ENCODE data around the gene ZNF585A. TPM values are rescaled to one million over a fixed set of nuclear protein-coding genes. Genes with fewer than 3 reads are reported as not detected.
"Not testable (repeated sequence)": the region's sequence is repeated elsewhere in the genome, so short reads cannot be mapped to it uniquely, and the experiment has no call there.

Gene ZNF585A
- total RNA-seq, 4 donors from 2014 or later, result 4.1 to 27.5 (median 6.7) TPM

DNA sequence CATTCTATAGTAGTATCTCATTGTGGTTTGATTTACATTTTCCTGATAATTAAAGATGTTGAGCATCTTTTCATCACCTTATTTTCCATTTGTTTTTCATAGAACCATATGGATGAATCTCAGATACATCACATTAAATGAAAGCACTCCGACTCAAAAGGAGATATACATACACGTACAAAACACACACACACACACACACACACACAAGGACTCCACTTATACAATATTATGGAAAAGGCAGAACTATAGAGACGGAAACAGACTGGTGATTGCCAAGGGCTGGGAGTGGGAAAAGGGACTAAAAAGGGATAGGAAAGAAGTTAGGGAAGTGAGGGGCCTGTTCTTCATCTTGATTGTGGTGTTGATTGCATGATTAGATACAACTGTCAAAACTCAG lies 24.3 kb downstream of the ZNF585A start:
- TF ChIP-seq POLR2A (IDR thresholded peaks at IDR 0.05), result no peak
- TF ChIP-seq, protein P1, sequence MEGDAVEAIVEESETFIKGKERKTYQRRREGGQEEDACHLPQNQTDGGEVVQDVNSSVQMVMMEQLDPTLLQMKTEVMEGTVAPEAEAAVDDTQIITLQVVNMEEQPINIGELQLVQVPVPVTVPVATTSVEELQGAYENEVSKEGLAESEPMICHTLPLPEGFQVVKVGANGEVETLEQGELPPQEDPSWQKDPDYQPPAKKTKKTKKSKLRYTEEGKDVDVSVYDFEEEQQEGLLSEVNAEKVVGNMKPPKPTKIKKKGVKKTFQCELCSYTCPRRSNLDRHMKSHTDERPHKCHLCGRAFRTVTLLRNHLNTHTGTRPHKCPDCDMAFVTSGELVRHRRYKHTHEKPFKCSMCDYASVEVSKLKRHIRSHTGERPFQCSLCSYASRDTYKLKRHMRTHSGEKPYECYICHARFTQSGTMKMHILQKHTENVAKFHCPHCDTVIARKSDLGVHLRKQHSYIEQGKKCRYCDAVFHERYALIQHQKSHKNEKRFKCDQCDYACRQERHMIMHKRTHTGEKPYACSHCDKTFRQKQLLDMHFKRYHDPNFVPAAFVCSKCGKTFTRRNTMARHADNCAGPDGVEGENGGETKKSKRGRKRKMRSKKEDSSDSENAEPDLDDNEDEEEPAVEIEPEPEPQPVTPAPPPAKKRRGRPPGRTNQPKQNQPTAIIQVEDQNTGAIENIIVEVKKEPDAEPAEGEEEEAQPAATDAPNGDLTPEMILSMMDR (IDR thresholded peaks at IDR 0.05), result no peak
- no peaks in the 10 kb centered on the region for H3K27me3 ChIP-seq
- no peak overlapping the region for H3K27ac ChIP-seq
- DNase-seq, result no peak
- no peak overlapping the region for H3K4me3 ChIP-seq
- peaks cover 0 to 88% (median 23%) of the 10 kb centered on the region in 4 donors for H3K9me3 ChIP-seq
- H3K36me3 ChIP-seq, result peaks cover 0 to 15% (median 0%) of the 10 kb centered on the region in 3 donors
- H3K4me1 ChIP-seq, result no peaks in the 10 kb centered on the region

DNA sequence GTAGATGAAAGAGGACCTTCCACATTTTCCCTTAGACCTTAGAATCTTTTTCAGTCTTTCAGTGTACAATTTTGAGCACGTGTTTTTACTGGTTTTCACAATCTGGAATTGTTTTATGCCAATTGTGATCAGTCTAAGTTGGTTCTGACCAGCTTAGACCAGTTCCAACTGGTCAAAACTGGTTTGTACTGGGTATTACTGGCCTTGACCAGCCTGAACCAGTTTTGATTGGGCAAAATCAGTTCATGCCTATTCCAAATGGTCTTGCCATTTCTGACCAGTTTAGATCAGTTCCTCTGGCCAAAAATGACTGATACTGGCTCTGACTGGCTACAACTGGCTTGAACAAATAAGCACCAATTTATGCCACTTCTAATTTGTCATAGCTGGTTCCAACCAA lies 36.4 kb downstream of the ZNF585A start:
- no peaks in the 10 kb centered on the region for H3K27me3 ChIP-seq
- no peaks in the 10 kb centered on the region for H3K4me1 ChIP-seq
- TF ChIP-seq, protein P1 (IDR thresholded peaks at IDR 0.05), result no peak
- no peak for TF ChIP-seq POLR2A (IDR thresholded peaks at IDR 0.05)
- no peak for DNase-seq
- H3K9me3 ChIP-seq, result peaks cover 0 to 87% (median 34%) of the 10 kb centered on the region in 4 donors
- H3K4me3 ChIP-seq, result no peak overlapping the region
- no peaks in the 10 kb centered on the region for H3K36me3 ChIP-seq
- no peak overlapping the region for H3K27ac ChIP-seq

DNA sequence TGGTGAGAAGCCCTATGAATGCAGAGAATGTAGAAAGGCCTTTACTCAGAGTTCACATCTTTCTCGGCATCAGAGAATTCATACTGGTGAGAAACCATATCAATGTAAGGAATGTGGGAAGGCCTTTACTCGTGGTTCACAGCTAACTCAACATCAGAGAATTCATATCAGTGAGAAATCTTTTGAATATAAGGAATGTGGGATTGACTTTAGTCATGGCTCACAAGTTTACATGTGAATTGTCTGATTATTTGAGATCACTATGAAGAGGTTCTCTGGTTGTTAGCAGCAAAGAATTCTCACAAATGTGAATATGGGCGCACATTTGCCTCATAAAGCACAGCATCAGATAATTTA lies 43.7 kb downstream of the ZNF585A start:
- H3K9me3 ChIP-seq, result peaks cover 0 to 100% (median 44%) of the 10 kb centered on the region in 4 donors
- TF ChIP-seq, protein P1 (IDR thresholded peaks at IDR 0.05), result no peak
- TF ChIP-seq POLR2A (IDR thresholded peaks at IDR 0.05), result no peak
- no peak overlapping the region for H3K4me3 ChIP-seq
- no peak for DNase-seq
- no peak overlapping the region for H3K27ac ChIP-seq
- peaks cover 0 to 18% (median 3%) of the 10 kb centered on the region in 3 donors for H3K36me3 ChIP-seq
- H3K27me3 ChIP-seq, result no peaks in the 10 kb centered on the region
- H3K4me1 ChIP-seq, result no peaks in the 10 kb centered on the region

GRCh38 chr19:37127999-37128820 lies 44.3 kb downstream of the ZNF585A start:
- Histone ChIP-seq H3K4me1 (no peaks in the 10 kb centered on the region), H3K27ac (no peak overlapping the region), H3K4me3 (no peak overlapping the region), H3K36me3 (peaks cover 0 to 18% (median 3%) of the 10 kb centered on the region in 3 donors), H3K9me3 (peaks cover 0 to 97% (median 41%) of the 10 kb centered on the region in 4 donors), H3K27me3 (no peaks in the 10 kb centered on the region)
- TF ChIP-seq, protein P1 (IDR thresholded peaks at IDR 0.05), result no peak
- TF ChIP-seq POLR2A (IDR thresholded peaks at IDR 0.05), result no peak
- DNase-seq, result no peak

- DNase-seq, H3K4me1 ChIP-seq, H3K4me3 ChIP-seq, H3K36me3 ChIP-seq, H3K27ac ChIP-seq, H3K27me3 ChIP-seq: not testable (repeated sequence)
- peaks cover 0 to 56% (median 6%) of the 10 kb centered on the region in 4 donors for H3K9me3 ChIP-seq
These were observed 50.4 kb downstream of the ZNF585A start for GRCh38 chr19:37122093-37122492.

GRCh38 chr19:37114001-37114400 lies 58.5 kb downstream of the ZNF585A start:
- peaks cover 0 to 88% (median 27%) of the 10 kb centered on the region in 4 donors for H3K9me3 ChIP-seq
- no peaks in the 10 kb centered on the region for H3K4me1 ChIP-seq
- no peak for DNase-seq
- TF ChIP-seq, protein P1 (IDR thresholded peaks at IDR 0.05), result no peak
- TF ChIP-seq POLR2A (IDR thresholded peaks at IDR 0.05), result no peak
- no peak overlapping the region for H3K4me3 ChIP-seq
- H3K27ac ChIP-seq, result no peak overlapping the region
- H3K27me3 ChIP-seq, result no peaks in the 10 kb centered on the region
- H3K36me3 ChIP-seq, result peaks cover 0 to 71% (median 0%) of the 10 kb centered on the region in 3 donors
